SK-N-SH (cell line): ENCODE results near the gene TMEM92.

ENCODE experiments used
- CHD2 ChIP-seq: fragments of 150-350 bp; IDR thresholded peaks from 2 replicates; pipeline ENCODE4 v1.6.1; 2018; ENCODE audit warnings: low read length; ENCODE audit not compliant: partially characterized antibody
- CTCF ChIP-seq: fragments of 200-600 bp; sonication (generic); IDR thresholded peaks from 2 replicates; pipeline ENCODE4 v1.6.1; 2017; ENCODE audit warnings: antibody characterized with exemption, mild to moderate bottlenecking, moderate library complexity
- FOXM1 ChIP-seq: IDR thresholded peaks from 2 replicates; pipeline ENCODE4 v1.4.0; 2012; ENCODE audit warnings: low read depth, mild to moderate bottlenecking
- GABPA ChIP-seq: IDR thresholded peaks from 2 replicates; pipeline ENCODE4 v1.4.0; 2012; ENCODE audit warnings: low read depth, mild to moderate bottlenecking
- JUND ChIP-seq: IDR thresholded peaks from 2 replicates; pipeline ENCODE4 v1.4.0; 2012
- MXI1 ChIP-seq: IDR thresholded peaks from 2 replicates; pipeline ENCODE4 v1.6.1; 2012; ENCODE audit warnings: mild to moderate bottlenecking, low read depth, low read length, improper control_type of control experiment
- NRF1 ChIP-seq: IDR thresholded peaks from 2 replicates; pipeline ENCODE4 v1.6.1; 2012; ENCODE audit warnings: low read depth, mild to moderate bottlenecking, low read length
- POLR2AphosphoS5 ChIP-seq: IDR thresholded peaks from 2 replicates; pipeline ENCODE4 v1.6.1; 2012; ENCODE audit warnings: low read depth, low read length
- REST ChIP-seq: IDR thresholded peaks from 2 replicates; pipeline ENCODE4 v1.6.1; 2012; ENCODE audit warnings: mild to moderate bottlenecking, low read depth, low read length, moderate library complexity
- SMC3 ChIP-seq: IDR thresholded peaks from 2 replicates; pipeline ENCODE4 v1.6.1; 2012; ENCODE audit warnings: low read depth, low read length, improper control_type of control experiment
- USF1 ChIP-seq: IDR thresholded peaks from 2 replicates; pipeline ENCODE4 v1.4.0; 2012; ENCODE audit warnings: low read depth, borderline replicate concordance
- USF2 ChIP-seq: fragments of 150-350 bp; IDR thresholded peaks from 2 replicates; pipeline ENCODE4 v1.6.1; 2017; ENCODE audit warnings: antibody characterized with exemption, low read length, low read depth, borderline replicate concordance
- YY1 ChIP-seq: IDR thresholded peaks from 2 replicates; pipeline ENCODE4 v1.4.0; 2012; ENCODE audit warnings: low read depth, mild to moderate bottlenecking
- ZBTB33 ChIP-seq: IDR thresholded peaks from 2 replicates; pipeline ENCODE4 v1.4.0; 2012; ENCODE audit warnings: low read depth, borderline replicate concordance

- TF ChIP-seq CTCF (no peak), ZBTB33 (no peak), USF1 (no peak), MXI1 (no peak), REST (no peak), NRF1 (no peak), YY1 (no peak), CHD2 (no peak), JUND (no peak), FOXM1 (no peak), GABPA (no peak), USF2 (no peak), POLR2AphosphoS5 (no peak), SMC3 (no peak)
Measured at GRCh38 chr17:50259477-50260324, 14.6 kb upstream of the TMEM92 start.
